Liver (tissue), 3 donors: Measurements from ENCODE around the gene MTHFD2.

Experiments
- EGR1 ChIP-seq, 2 donors: IDR thresholded peaks; 2 replicates each; pipeline ENCODE4 v1.6.1; 2016 to 2018; ENCODE audit warnings: antibody characterized with exemption in 2 of 2, low read depth in 2 of 2
- FOXA1 ChIP-seq: IDR thresholded peaks from 2 replicates; pipeline ENCODE4 v1.6.1; 2016; ENCODE audit warnings: antibody characterized with exemption
- GABPA ChIP-seq, 2 donors: IDR thresholded peaks in 1 of 2; conservative IDR thresholded peaks in 1 of 2; 2 replicates each; pipeline ENCODE4 v1.6.1; 2016; ENCODE audit warnings: antibody characterized with exemption in 2 of 2, mild to moderate bottlenecking in 1 of 2, moderate library complexity in 1 of 2
- HNF4A ChIP-seq, 2 donors: conservative IDR thresholded peaks; 2 replicates each; pipeline ENCODE4 v1.6.1; 2016; ENCODE audit warnings: antibody characterized with exemption in 2 of 2, mild to moderate bottlenecking in 2 of 2
- JUND ChIP-seq, 2 donors: IDR thresholded peaks; 2 replicates each; pipeline ENCODE4 v1.6.1; 2016; ENCODE audit warnings: antibody characterized with exemption in 2 of 2
- MAX ChIP-seq: IDR thresholded peaks from 2 replicates; pipeline ENCODE4 v1.6.1; 2016; ENCODE audit warnings: antibody characterized with exemption
- NR2F2 ChIP-seq: IDR thresholded peaks from 2 replicates; pipeline ENCODE4 v1.6.1; 2016; ENCODE audit warnings: antibody characterized with exemption
- RAD21 ChIP-seq, 2 donors: IDR thresholded peaks; 2 replicates each; pipeline ENCODE4 v1.6.1; 2016; ENCODE audit warnings: antibody characterized with exemption in 2 of 2, mild to moderate bottlenecking in 2 of 2
- REST ChIP-seq: IDR thresholded peaks from 2 replicates; pipeline ENCODE4 v1.6.1; 2016; ENCODE audit warnings: antibody characterized with exemption, mild to moderate bottlenecking
- TAF1 ChIP-seq: conservative IDR thresholded peaks from 2 replicates; pipeline ENCODE4 v1.6.1; 2016; ENCODE audit warnings: antibody characterized with exemption, mild to moderate bottlenecking
- TF ChIP-seq, protein P1 (sequence below): fragments of 150-350 bp; IDR thresholded peaks from 2 replicates; pipeline ENCODE4 v1.5.1; 2017; ENCODE audit warnings: improper control_type of control experiment, low read depth, low read length; ENCODE audit not compliant: missing input control
- donor health status: healthy.
- donor health status: healthy.

- no peak for TF ChIP-seq MAX
- TF ChIP-seq, protein P1, sequence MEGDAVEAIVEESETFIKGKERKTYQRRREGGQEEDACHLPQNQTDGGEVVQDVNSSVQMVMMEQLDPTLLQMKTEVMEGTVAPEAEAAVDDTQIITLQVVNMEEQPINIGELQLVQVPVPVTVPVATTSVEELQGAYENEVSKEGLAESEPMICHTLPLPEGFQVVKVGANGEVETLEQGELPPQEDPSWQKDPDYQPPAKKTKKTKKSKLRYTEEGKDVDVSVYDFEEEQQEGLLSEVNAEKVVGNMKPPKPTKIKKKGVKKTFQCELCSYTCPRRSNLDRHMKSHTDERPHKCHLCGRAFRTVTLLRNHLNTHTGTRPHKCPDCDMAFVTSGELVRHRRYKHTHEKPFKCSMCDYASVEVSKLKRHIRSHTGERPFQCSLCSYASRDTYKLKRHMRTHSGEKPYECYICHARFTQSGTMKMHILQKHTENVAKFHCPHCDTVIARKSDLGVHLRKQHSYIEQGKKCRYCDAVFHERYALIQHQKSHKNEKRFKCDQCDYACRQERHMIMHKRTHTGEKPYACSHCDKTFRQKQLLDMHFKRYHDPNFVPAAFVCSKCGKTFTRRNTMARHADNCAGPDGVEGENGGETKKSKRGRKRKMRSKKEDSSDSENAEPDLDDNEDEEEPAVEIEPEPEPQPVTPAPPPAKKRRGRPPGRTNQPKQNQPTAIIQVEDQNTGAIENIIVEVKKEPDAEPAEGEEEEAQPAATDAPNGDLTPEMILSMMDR = no peak
- no peak for TF ChIP-seq TAF1
- TF ChIP-seq EGR1 (IDR thresholded peaks at IDR 0.05; ENCODE audit: low read depth in 2 of 2) = no peak
- TF ChIP-seq JUND (IDR thresholded peaks at IDR 0.05) = no peak
- no peak for TF ChIP-seq HNF4A (conservative IDR thresholded peaks at IDR 0.05)
- no peak for TF ChIP-seq GABPA (IDR thresholded peaks at IDR 0.05 in 1 of 2, conservative IDR thresholded peaks at IDR 0.05 in 1 of 2)
- TF ChIP-seq REST = no peak
- TF ChIP-seq RAD21 (IDR thresholded peaks at IDR 0.05) = no peak
- no peak for TF ChIP-seq NR2F2
- no peak for TF ChIP-seq FOXA1
Observed at GRCh38 chr2:74249406-74250122, 51.1 kb downstream of the MTHFD2 start.
